Measurements from ENCODE around the gene NALF2.

NALF2 gene

DNA sequence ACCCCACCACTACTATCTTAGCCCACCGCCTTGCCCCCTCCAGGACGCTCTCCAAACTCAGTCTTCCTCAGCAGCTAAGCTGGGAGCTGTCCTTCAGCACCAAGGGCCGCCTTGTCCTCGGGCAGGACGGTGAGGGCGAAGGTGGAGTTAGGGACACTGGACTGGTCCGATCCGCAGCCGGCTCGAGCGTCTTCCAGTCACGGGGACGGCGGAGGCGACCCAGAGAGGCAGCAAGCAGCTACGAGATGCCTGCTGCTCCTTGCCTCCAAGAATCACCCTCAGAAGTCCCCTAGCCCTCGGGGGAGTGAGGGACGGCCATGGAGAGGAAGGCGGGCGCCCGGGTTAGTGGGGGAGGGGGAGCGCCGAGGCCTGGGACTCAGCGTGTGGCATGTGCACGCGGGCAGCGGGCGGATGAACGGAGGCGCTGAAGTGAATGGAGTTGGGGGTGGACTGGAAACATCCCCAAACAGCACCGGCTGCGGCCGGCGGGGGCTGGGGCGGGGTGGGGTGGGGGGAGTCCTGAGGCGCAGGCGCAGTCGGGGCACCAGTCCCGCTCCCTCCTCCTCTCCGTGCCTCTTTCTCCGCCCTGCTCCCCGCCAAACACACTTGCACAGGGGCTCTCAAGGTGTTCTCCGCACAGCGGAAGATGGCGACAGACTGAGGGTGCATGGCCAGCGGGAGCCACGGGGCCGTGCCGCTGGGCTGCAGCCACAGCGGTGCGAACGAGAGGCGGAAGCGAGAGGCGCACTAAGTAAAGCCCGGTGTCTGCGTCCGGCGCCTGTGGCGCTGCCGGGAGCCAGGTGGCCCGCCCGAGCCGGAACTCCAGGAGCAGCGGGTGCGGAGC is at the start of gene NALF2:
Gene NALF2, plus strand, starts transcription at position 545 of the 844 bp plus-strand sequence. CDS start 957 bp downstream, outside the sequence.
- DNase-seq: peak; percentile 79

DNA sequence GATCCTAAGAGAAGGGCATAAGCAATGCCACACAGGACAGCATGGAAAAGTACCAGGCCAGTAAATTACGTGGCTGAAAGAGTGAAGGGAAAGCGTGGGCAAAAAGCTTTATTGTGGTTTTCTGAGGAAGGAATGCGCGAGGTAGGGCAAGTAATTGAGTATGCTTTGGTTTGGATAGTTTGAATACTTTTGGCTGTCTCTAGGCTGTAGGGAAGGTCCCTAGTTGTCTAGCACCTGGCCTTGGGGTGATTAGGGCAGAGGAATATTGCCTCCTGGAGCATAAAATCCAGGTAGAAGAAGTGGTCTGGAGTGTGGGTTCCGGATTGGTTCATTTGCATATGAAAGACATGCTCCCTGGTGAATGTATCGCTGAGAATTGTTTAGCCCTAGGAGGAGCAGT is 46.4 kb upstream of the NALF2 start:
- DNase-seq: no peak

- no peak for DNase-seq
Observed at GRCh38 chrX:69466546-69466945, 37.6 kb upstream of the NALF2 start.

DNA sequence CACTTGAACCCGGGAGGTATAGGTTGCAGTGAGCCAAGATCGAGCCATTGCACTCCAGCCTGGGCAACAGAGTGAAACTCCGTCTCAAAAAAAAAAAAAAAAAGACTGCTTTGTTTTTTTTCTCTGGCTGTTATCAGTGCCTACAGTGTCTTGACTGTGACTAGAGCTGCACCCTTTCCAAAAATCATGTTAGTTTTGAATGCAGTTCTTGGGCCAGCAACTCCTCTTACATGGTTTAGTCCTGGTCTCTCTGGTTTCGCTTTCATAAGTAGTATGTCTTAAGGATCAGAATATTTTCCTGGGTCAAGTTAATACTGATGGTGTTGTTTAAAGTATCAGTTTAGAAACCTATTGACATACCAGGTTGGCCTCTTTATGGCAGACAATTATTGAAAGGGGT is 34.2 kb upstream of the NALF2 start:
- no peak for DNase-seq

DNA sequence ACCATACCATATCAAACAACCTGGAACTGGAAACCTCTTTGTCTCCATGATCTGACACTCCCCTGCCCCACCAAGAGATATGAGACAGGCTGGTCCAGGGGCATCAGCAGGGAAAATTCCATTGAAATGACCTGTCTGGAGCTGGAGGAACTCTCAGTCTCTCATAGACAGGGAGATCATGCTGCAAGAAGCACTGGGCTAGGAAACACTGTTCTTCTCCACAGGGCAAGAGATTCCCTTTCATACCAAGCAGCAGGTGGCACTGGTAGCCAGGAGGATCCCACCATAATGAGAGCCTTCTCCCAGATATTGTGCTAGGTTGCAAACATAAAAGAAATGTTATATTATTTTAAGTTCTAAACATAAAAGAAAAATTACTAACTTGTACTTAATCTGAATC is 14.5 kb upstream of the NALF2 start:
- DNase-seq: no peak

GRCh38 chrX:69493193-69493592 is 10.9 kb upstream of the NALF2 start:
- peak; percentile 22 for DNase-seq

GRCh38 chrX:69493766-69494165 is 10.4 kb upstream of the NALF2 start:
- DNase-seq: no peak

DNA sequence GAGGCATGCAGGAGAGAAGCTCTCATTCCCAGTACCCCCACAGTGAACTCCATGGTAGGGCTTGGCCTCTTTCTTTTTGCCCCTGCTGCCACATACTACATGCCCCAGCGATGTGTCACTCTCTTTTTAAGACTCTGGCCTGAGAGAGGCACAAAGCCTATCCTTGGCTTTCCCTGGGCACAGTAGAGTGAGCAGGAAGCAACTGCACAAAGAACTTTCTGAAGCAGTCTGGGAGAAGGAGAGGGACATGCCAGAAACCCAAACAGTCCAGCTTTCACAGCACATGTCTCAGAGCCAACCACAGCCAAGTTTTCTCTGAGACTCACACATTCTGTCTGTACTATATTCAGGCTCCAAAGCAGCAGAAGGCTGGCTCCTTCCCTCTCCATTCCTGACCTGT is 7.9 kb upstream of the NALF2 start:
- DNase-seq: no peak

- peak; percentile 57 for DNase-seq
Observed at GRCh38 chrX:69501429-69501828, 2.7 kb upstream of the NALF2 start.

- DNase-seq: peak; percentile 78
Observed at GRCh38 chrX:69503228-69503781, 821 bp upstream of the NALF2 start.

DNA sequence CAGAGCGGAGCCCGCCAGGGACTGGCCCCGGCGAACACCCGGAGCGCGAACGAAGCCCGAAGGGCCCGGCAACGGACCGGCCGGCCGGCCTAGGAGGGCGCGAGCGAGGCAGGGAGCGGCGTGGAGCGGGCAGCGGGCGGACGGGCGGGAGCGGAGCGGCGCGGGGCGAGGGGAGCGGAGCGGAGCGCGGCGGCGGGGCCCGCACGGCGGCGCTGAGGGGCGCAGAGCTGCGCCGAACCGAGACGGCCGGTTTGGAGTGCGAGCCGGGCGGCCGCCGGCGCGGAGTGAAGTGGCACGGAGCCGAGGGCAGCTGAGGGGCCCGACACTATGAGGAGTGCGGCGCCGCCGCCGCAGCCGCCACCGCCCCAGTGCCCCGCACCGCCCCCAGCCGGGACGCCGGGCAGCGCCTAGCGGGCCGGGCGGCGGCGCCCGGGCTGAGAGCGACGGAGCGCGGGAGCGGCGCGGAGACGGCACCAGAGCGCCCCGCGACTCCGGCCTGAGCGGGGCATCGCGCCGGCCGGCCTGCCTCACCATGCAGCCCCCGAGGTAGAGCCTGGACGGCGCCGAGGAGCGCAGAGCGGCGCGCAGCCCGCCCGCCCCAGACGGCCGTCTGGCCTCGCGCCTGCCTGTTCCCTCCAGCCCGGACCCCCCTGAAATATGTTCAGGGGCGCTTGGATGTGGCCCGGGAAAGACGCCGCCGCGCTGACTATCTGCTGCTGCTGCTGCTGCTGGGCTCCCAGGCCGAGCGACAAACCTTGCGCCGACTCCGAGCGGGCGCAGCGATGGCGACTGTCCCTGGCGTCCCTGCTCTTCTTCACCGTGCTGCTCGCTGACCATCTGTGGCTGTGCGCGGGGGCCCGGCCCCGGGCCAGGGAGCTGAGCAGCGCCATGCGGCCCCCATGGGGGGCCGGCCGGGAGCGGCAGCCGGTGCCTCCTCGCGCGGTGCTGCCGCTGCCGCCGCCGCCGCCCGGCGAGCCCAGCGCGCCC is 793 bp downstream of the NALF2 start:
- DNase-seq: peak; percentile 6

DNA sequence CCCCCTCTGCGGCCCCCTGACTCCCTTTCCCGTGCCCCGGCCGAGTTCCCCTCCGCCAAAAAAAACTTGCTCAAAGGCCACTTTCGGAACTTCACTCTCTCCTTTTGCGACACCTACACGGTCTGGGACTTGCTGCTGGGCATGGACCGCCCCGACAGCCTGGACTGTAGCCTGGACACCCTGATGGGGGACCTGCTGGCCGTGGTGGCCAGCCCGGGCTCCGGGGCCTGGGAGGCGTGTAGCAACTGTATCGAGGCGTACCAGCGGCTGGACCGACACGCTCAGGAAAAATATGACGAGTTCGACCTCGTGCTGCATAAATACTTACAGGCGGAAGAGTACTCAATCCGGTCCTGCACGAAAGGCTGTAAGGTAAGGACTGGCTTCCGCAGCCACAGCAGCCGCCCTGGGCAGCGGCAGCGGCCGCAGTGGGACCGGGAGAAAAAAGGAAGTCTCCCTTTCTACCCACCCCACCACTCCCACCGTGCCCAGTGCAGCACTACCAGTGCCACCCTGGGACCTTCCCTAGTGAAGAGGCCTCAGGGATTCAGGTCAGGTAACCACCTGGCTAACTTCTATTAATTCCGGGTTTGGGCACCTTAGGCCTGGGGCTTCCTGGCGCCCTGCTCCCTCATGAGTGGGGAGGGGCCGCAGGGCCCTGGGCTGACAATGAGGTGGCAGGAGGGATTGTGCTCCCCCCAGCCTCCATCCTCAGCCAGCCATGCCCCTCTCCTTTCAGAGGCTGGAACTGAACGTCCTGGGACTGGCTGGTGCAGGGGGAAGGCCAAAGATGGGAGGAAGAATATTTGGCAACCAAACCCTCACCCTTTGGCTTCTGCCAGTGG is 1.9 kb downstream of the NALF2 start:
- DNase-seq: no peak

GRCh38 chrX:69506617-69507499 is 2.7 kb downstream of the NALF2 start:
- no peak for DNase-seq

DNA sequence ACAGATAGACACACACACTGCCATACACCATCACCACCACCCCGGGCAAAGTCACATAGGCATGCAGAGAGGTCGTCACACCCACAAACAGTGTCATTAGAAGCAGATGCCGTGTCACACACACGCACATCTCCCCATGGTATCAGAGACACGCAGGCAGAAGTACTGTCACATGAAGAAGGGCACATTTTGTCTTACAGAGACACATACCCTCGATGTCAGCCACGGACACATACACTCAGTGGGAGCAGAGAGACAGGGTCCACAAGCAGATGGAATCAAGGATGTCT is 3.3 kb downstream of the NALF2 start:
- DNase-seq: no peak

- DNase-seq: no peak
Observed at GRCh38 chrX:69508610-69509009, 4.5 kb downstream of the NALF2 start.

- no peak for DNase-seq
Observed at GRCh38 chrX:69510137-69510715, 6.1 kb downstream of the NALF2 start.

GRCh38 chrX:69510914-69511513 is 6.9 kb downstream of the NALF2 start:
- DNase-seq: no peak

- no peak for DNase-seq
Observed at GRCh38 chrX:69522052-69522451, 17.9 kb downstream of the NALF2 start.

- DNase-seq: no peak
Observed at GRCh38 chrX:69523314-69523713, 19.2 kb downstream of the NALF2 start.

- no peak for DNase-seq
Observed at GRCh38 chrX:69524781-69525363, 20.7 kb downstream of the NALF2 start.
